MM.1S (cell line): Measurements from ENCODE around the gene PCOLCE2.

Experiments used
- DNase-seq: peaks from one replicate; pipeline ENCODE4 v3.0.0-alpha.2; 2015
- H2AFZ ChIP-seq: fragments of 300-600 bp; sonication (generic); 2 replicates; pipeline ENCODE4 v1.6.0; 2016; ENCODE audit warnings: antibody characterized with exemption, low read length
- H3F3A ChIP-seq: fragments of 300-600 bp; sonication (generic); 2 replicates; pipeline ENCODE4 v1.6.1; 2016; ENCODE audit warnings: mild to moderate bottlenecking, antibody characterized with exemption, low read length, moderate library complexity, mixed read lengths; ENCODE audit not compliant: insufficient read depth
- H3K27ac ChIP-seq: fragments of 300-600 bp; sonication (generic); 2 replicates; pipeline ENCODE4 v1.5.1; 2016; ENCODE audit warnings: mild to moderate bottlenecking, low read length
- H3K27me3 ChIP-seq: fragments of 300-600 bp; sonication (generic); replicated peaks from 2 replicates; pipeline ENCODE4 v1.6.0; 2016; ENCODE audit warnings: low read length; ENCODE audit not compliant: insufficient read depth
- H3K36me3 ChIP-seq: fragments of 300-600 bp; sonication (generic); replicated peaks from 2 replicates; pipeline ENCODE4 v1.6.1; 2016; ENCODE audit warnings: mild to moderate bottlenecking, low read length, mixed read lengths; ENCODE audit not compliant: insufficient read depth
- H3K4me1 ChIP-seq: fragments of 300-600 bp; sonication (generic); 2 replicates; pipeline ENCODE4 v1.6.1; 2016; ENCODE audit warnings: low read length, mixed read lengths
- H3K4me2 ChIP-seq: fragments of 300-600 bp; sonication (generic); 2 replicates; pipeline ENCODE4 v1.6.0; 2016; ENCODE audit warnings: low read depth, low read length
- H3K4me3 ChIP-seq: fragments of 300-600 bp; sonication (generic); 2 replicates; pipeline ENCODE4 v1.5.1; 2016; ENCODE audit warnings: low read length, mixed read lengths
- H3K79me2 ChIP-seq: fragments of 300-600 bp; sonication (generic); 2 replicates; pipeline ENCODE4 v1.6.1; 2016; ENCODE audit warnings: mixed run types, low read length, mixed read lengths
- H3K9ac ChIP-seq: fragments of 300-600 bp; sonication (generic); 2 replicates; pipeline ENCODE4 v1.6.1; 2016; ENCODE audit warnings: low read length, mixed read lengths
- H3K9me2 ChIP-seq: fragments of 300-600 bp; sonication (generic); replicated peaks from 2 replicates; pipeline ENCODE4 v1.6.1; 2016; ENCODE audit warnings: mild to moderate bottlenecking, low read length, mixed read lengths; ENCODE audit not compliant: insufficient read depth
- H3K9me3 ChIP-seq: fragments of 300-600 bp; sonication (generic); replicated peaks from 2 replicates; pipeline ENCODE4 v1.6.1; 2016; ENCODE audit warnings: mild to moderate bottlenecking, low read length, mixed read lengths; ENCODE audit not compliant: insufficient read depth
- H4K20me1 ChIP-seq: fragments of 300-600 bp; sonication (generic); 2 replicates; pipeline ENCODE4 v1.6.1; 2016; ENCODE audit warnings: mild to moderate bottlenecking, low read length, moderate library complexity, mixed read lengths; ENCODE audit not compliant: insufficient read depth
- EZH2 ChIP-seq: fragments of 300-600 bp; sonication (generic); optimal IDR thresholded peaks from 2 replicates; pipeline ENCODE3; 2017; ENCODE audit warnings: low read depth, mild to moderate bottlenecking, antibody characterized with exemption, low read length, mixed read lengths
- EZH2phosphoT487 ChIP-seq: fragments of 300-600 bp; sonication (generic); IDR thresholded peaks from 2 replicates; pipeline ENCODE4 v1.6.1; 2018; ENCODE audit warnings: antibody characterized with exemption, low read length
- TF ChIP-seq, protein P1 (sequence below): fragments of 300-600 bp; sonication (generic); IDR thresholded peaks from 2 replicates; pipeline ENCODE4 v1.5.1; 2016; ENCODE audit warnings: antibody characterized with exemption, low read length, mixed read lengths

PCOLCE2 gene

DNA sequence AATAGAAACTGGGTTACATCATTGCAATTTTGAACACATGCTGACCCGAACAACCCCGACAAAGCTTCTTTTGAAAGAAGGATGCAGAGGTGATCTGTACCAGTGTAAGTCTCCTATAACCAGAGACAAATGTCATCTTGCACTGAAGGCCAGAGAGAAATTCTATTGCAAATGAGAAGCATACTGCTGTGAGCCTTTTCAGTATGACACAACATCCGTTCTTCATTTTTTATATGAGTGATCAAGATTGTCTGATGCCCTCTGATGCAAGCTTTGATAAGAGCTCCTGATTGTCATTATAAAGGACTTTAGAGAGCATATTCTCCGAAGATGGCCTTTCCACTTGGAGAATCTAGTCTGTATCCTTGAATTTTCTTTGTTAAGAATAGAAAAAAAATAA is 36.9 kb downstream of the PCOLCE2 start:
- H3K79me2 ChIP-seq: no peaks in the 10 kb centered on the region
- DNase-seq: no peak
- H3K4me2 ChIP-seq: no peak overlapping the region
- H4K20me1 ChIP-seq: no peaks in the 10 kb centered on the region
- H3K27ac ChIP-seq: no peak overlapping the region
- no peak overlapping the region for H3K9ac ChIP-seq
- no peaks in the 10 kb centered on the region for H3K27me3 ChIP-seq
- TF ChIP-seq, protein P1, sequence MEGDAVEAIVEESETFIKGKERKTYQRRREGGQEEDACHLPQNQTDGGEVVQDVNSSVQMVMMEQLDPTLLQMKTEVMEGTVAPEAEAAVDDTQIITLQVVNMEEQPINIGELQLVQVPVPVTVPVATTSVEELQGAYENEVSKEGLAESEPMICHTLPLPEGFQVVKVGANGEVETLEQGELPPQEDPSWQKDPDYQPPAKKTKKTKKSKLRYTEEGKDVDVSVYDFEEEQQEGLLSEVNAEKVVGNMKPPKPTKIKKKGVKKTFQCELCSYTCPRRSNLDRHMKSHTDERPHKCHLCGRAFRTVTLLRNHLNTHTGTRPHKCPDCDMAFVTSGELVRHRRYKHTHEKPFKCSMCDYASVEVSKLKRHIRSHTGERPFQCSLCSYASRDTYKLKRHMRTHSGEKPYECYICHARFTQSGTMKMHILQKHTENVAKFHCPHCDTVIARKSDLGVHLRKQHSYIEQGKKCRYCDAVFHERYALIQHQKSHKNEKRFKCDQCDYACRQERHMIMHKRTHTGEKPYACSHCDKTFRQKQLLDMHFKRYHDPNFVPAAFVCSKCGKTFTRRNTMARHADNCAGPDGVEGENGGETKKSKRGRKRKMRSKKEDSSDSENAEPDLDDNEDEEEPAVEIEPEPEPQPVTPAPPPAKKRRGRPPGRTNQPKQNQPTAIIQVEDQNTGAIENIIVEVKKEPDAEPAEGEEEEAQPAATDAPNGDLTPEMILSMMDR: no peak
- TF ChIP-seq EZH2phosphoT487: no peak
- no peak for TF ChIP-seq EZH2
- no peaks in the 10 kb centered on the region for H3K4me1 ChIP-seq
- H3K36me3 ChIP-seq: no peaks in the 10 kb centered on the region
- no peak overlapping the region for H2AFZ ChIP-seq
- no peaks in the 10 kb centered on the region for H3K9me3 ChIP-seq
- no peak overlapping the region for H3K4me3 ChIP-seq
- no peaks in the 10 kb centered on the region for H3F3A ChIP-seq
- H3K9me2 ChIP-seq: no peaks in the 10 kb centered on the region

- H4K20me1 ChIP-seq: no peaks in the 10 kb centered on the region
- TF ChIP-seq, protein P1: no peak
- TF ChIP-seq EZH2phosphoT487: no peak
- no peak for TF ChIP-seq EZH2
- H3K4me2 ChIP-seq: no peak overlapping the region
- H3K4me1 ChIP-seq: no peaks in the 10 kb centered on the region
- no peaks in the 10 kb centered on the region for H3K36me3 ChIP-seq
- no peak overlapping the region for H2AFZ ChIP-seq
- no peak for DNase-seq
- no peak overlapping the region for H3K4me3 ChIP-seq
- H3K9me2 ChIP-seq: no peaks in the 10 kb centered on the region
- H3K9me3 ChIP-seq: no peaks in the 10 kb centered on the region
- H3K27ac ChIP-seq: no peak overlapping the region
- H3K9ac ChIP-seq: no peak overlapping the region
- no peaks in the 10 kb centered on the region for H3K79me2 ChIP-seq
- no peaks in the 10 kb centered on the region for H3F3A ChIP-seq
- no peaks in the 10 kb centered on the region for H3K27me3 ChIP-seq
These were observed 38.4 kb downstream of the PCOLCE2 start for GRCh38 chr3:142850395-142851023.

DNA sequence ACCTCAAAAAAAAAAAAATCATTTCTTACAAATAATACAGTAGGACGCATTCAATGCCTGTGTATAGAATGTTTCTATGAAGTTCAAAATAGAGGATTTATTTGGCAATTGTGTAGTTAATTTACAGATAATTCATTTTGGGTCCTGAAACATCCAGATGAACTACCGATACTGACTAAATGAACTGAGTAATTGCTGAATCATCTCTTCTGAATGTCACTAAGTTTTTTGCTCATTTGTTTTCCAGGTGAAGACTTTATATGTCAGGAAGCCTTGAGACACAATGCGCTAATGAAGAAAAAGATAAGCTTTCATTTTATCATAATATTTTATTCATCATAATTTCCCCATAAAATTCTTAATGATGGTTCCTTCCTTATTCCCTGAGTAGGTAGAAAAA is 39.7 kb downstream of the PCOLCE2 start:
- H3K9me2 ChIP-seq: no peaks in the 10 kb centered on the region
- H3K9ac ChIP-seq: no peak overlapping the region
- H3K4me3 ChIP-seq: no peak overlapping the region
- no peaks in the 10 kb centered on the region for H3K27me3 ChIP-seq
- H3K36me3 ChIP-seq: no peaks in the 10 kb centered on the region
- no peaks in the 10 kb centered on the region for H3K79me2 ChIP-seq
- no peak for DNase-seq
- no peak overlapping the region for H3K27ac ChIP-seq
- H3K4me1 ChIP-seq: no peaks in the 10 kb centered on the region
- no peaks in the 10 kb centered on the region for H3F3A ChIP-seq
- TF ChIP-seq EZH2phosphoT487 (no peak), EZH2 (no peak)
- TF ChIP-seq, protein P1: no peak
- H3K9me3 ChIP-seq: no peaks in the 10 kb centered on the region
- no peak overlapping the region for H2AFZ ChIP-seq
- H3K4me2 ChIP-seq: no peak overlapping the region
- H4K20me1 ChIP-seq: no peaks in the 10 kb centered on the region
